Pancreas (tissue), 10 donors: Measurements from ENCODE around the gene CUX1. TPM values are rescaled to one million over a fixed set of nuclear protein-coding genes. Genes with fewer than 3 reads are reported as not detected.

ENCODE experiments used
- ATAC-seq, 4 donors: fragments of 200-7000 bp; cut with Tn5 transposase; one replicate each; pipeline versions ENCODE4 v1.8.0 to v1.9.1; 2020; ENCODE audit warnings: mild to moderate bottlenecking in 4 of 4, moderate library complexity in 4 of 4
- DNase-seq, 6 donors: peaks; one replicate each; pipeline ENCODE4 v3.0.0-alpha.2; 2020
- FAIRE-seq: peaks from 2 replicates; lab custom pipeline; 2012; peaks lifted over from hg19 to GRCh38; lab: Jason Lieb, UNC
- H3K27ac ChIP-seq, 4 donors: fragments of 200-600 bp; sonication (generic); 1 replicate in 3 of 4; 2 replicates in 1 of 4; pipeline versions ENCODE4 v1.5.0 to v1.8.0; 2020
- H3K27me3 ChIP-seq, 4 donors: fragments of 200-600 bp; one replicate each; pipeline ENCODE4 v1.8.0; 2021
- H3K36me3 ChIP-seq, 3 donors: fragments of 200-600 bp; sonication (generic) in 1 of 3; one replicate each; pipeline versions ENCODE4 v1.5.0 to v1.8.0; 2020 to 2021
- H3K4me1 ChIP-seq, 3 donors: fragments of 200-600 bp; one replicate each; pipeline ENCODE4 v1.8.0; 2021
- H3K4me3 ChIP-seq, 4 donors: fragments of 200-600 bp; sonication (generic) in 2 of 4; one replicate each; pipeline versions ENCODE4 v1.5.0 to v1.8.0; 2020 to 2021
- H3K9me3 ChIP-seq, 4 donors: fragments of 200-600 bp; one replicate each; pipeline ENCODE4 v1.8.0; 2021
- WGBS, 2 donors: extraction: QIAGEN DNeasy Blood & Tissue Kit; methylation state at CpG; one replicate each; pipeline ENCODE4 v1.1.7; 2013; 5-methylcytosine and 5-hydroxymethylcytosine counted together
- intact Hi-C, 3 donors: fragments of 100-400 bp; cut with DNase I; formaldehyde crosslinking; loops; one replicate each; pipeline versions ENCODE4 v1.11.1 to v1.14.2; 2022
- polyA plus RNA-seq, 2 donors: library from polyadenylated mRNA; stranded (reverse); fragments of 200-250 nt; gene quantifications; one replicate each; pipeline ENCODE4 v1.2.3, GENCODE V29; 2013
- total RNA-seq, 6 donors: library from RNA; stranded (reverse); fragmentation: NEBNext Ultra II Directional in 4 of 6; extraction: Animal tissue kit (Norgen Biotek cat#: 25700) in 4 of 6; gene quantifications; one replicate each; pipeline versions ENCODE4 v1.2.1 to v1.2.4, GENCODE V29; 2021 to 2023
- TF ChIP-seq, protein P1 (sequence below), 4 donors: fragments of 200-600 bp; sonication (generic) in 3 of 4; IDR thresholded peaks; one replicate each; pipeline versions ENCODE4 v1.5.0 to v1.8.0; 2021; ENCODE audit warnings: antibody characterized with exemption in 4 of 4
- donor health status: healthy with polysubstance abuse.
- donor health status: DM: no; HTN: no; CAD: no; lungs with moderate emphysema.
- donor health status: DM: no; HTN: no; CAD: no.
- donor health status: control.
- donor health status: control.
- donor health status: Bipolar disorder and iron deficiency.
- donor health status: DM: yes; HTN: yes; CAD: no.
- donor health status: DM: no; HTN: no; CAD: no.
- donor health status: DM: no; HTN: no; CAD: no.
- donor health status: DM: yes; HTN: yes; CAD: no.

The CUX1 gene
- total and polyA plus RNA-seq, 8 donors: 18.9 to 61.2 (median 45.1) TPM

DNA sequence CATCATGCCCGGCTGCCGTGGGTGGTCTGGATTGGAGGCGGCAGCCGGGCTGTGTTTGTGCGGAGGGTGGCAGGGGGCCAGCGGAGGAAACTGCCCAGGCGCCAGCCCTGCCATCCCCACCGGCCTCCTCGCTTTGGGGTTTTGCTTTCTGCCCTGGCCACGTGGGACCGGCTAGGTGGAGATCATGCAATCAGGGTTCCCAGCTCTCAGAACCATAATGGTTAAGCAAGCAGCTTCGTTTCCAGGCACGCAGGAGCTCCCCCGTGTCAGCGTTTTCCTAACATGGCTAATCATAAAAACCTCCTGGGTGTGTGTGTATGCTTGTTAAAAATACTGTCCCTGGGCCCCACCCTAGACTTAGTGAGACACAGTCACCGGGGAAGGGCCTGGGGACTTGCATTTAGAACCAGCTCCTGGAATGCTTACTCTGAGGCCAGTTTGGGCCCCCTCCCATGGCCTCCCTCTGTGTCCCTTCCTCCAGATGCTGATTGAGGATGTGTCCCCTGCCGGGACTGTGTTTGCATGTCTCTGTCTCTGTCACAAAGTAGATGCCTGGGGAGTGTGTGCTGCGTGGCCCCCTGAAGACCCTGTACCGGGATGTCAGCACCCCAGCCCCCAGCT lies 119.3 kb downstream of the CUX1 start:
- H3K27ac ChIP-seq: no peak overlapping the region
- intact Hi-C loops: no loop called here
- WGBS, 2 donors: 68 to 81% methylated on average over 19 of the region's 19 CpGs
- no peaks in the 10 kb centered on the region for H3K36me3 ChIP-seq
- peaks cover 0 to 22% (median 0%) of the 10 kb centered on the region in 3 donors for H3K4me1 ChIP-seq
- ATAC-seq: peak in 3 of 4 donors; percentile 9 to 56 (median 40)
- TF ChIP-seq, protein P1, sequence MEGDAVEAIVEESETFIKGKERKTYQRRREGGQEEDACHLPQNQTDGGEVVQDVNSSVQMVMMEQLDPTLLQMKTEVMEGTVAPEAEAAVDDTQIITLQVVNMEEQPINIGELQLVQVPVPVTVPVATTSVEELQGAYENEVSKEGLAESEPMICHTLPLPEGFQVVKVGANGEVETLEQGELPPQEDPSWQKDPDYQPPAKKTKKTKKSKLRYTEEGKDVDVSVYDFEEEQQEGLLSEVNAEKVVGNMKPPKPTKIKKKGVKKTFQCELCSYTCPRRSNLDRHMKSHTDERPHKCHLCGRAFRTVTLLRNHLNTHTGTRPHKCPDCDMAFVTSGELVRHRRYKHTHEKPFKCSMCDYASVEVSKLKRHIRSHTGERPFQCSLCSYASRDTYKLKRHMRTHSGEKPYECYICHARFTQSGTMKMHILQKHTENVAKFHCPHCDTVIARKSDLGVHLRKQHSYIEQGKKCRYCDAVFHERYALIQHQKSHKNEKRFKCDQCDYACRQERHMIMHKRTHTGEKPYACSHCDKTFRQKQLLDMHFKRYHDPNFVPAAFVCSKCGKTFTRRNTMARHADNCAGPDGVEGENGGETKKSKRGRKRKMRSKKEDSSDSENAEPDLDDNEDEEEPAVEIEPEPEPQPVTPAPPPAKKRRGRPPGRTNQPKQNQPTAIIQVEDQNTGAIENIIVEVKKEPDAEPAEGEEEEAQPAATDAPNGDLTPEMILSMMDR (IDR thresholded peaks at IDR 0.05): no peak
- no peak for FAIRE-seq
- DNase-seq: peak in 1 of 6 donors; percentile 33
- H3K4me3 ChIP-seq: no peak overlapping the region
- no peaks in the 10 kb centered on the region for H3K9me3 ChIP-seq
- H3K27me3 ChIP-seq: no peaks in the 10 kb centered on the region

DNA sequence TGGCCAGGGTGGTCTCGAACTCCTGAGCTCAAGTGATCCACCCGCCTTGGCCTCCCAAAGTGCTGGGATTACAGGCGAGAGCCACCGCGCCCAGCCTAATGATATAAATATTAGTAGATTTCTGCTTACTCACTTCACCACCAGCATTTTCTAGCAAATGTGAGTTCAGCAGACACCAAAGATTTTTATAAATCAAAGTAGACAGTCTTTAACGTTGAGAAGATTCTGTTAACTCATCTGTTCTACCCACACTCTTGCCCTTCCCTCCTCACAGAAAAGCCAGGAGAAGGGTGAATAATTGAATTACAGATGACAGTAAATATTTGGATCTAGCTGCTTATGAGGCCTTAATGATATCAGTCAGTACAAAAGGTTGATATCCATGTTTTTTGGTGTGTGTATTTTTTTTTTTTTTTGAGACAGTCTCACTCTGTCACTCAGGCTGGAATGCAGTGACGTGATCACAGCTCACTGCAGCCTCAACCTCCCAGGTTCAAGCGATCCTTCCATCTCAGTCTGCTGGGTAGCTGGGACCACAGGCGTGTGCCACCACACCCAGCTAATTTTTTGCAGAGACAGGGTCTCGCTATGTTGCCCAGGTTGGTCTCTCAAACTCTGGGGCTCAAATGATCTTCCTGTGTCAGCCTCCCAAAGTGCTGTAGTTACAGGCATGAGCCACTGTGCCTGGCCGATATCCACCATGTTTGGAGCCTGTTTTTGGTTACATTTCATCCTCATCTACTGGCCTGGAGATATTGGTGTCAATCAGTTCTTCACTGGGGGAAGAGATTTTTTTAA lies 120.5 kb downstream of the CUX1 start:
- H3K27ac ChIP-seq: no peak overlapping the region
- intact Hi-C loops: no loop called here
- FAIRE-seq: no peak

GRCh38 chr7:101939136-101939695 lies 121.8 kb downstream of the CUX1 start:
- intact Hi-C loops: no loop called here
- no peak for ATAC-seq
- Histone ChIP-seq H3K36me3 (no peaks in the 10 kb centered on the region), H3K9me3 (no peaks in the 10 kb centered on the region), H3K4me1 (peaks cover 0 to 29% (median 3%) of the 10 kb centered on the region in 3 donors), H3K27me3 (no peaks in the 10 kb centered on the region), H3K27ac (no peak overlapping the region), H3K4me3 (no peak overlapping the region)
- DNase-seq: no peak
- WGBS, 2 donors: 96% methylated on average over 8 of the region's 8 CpGs
- FAIRE-seq: no peak
- TF ChIP-seq, protein P1 (IDR thresholded peaks at IDR 0.05): no peak

More for the DNA sequence above, 120.5 kb downstream of the CUX1 start:
- Histone ChIP-seq H3K4me3 (no peak overlapping the region), H3K36me3 (no peaks in the 10 kb centered on the region), H3K4me1 (peaks cover 0 to 34% (median 3%) of the 10 kb centered on the region in 3 donors), H3K9me3 (no peaks in the 10 kb centered on the region), H3K27me3 (no peaks in the 10 kb centered on the region)
- TF ChIP-seq, protein P1 (IDR thresholded peaks at IDR 0.05): no peak
- WGBS, 2 donors: 94 to 97% methylated on average over 11 of the region's 11 CpGs
- DNase-seq (no peak), ATAC-seq (no peak)

GRCh38 chr7:101940151-101940550 lies 122.7 kb downstream of the CUX1 start:
- Histone ChIP-seq H3K9me3 (no peaks in the 10 kb centered on the region), H3K27ac (no peak overlapping the region), H3K36me3 (no peaks in the 10 kb centered on the region), H3K27me3 (no peaks in the 10 kb centered on the region), H3K4me3 (no peak overlapping the region), H3K4me1 (peaks cover 0 to 23% (median 3%) of the 10 kb centered on the region in 3 donors)
- WGBS, 2 donors: 95 to 96% methylated on average over 10 of the region's 10 CpGs
- FAIRE-seq (no peak), DNase-seq (no peak), ATAC-seq (no peak)
- TF ChIP-seq, protein P1 (IDR thresholded peaks at IDR 0.05): no peak
- intact Hi-C loops: no loop called here
